ENCODE results near the gene TTLL9. TPM values are rescaled to one million over a fixed set of nuclear protein-coding genes. Genes with fewer than 3 reads are reported as not detected.
"Not testable (repeated sequence)": the region's sequence is repeated elsewhere in the genome, so short reads cannot be mapped to it uniquely, and the experiment has no call there.

The TTLL9 gene
- total and polyA plus RNA-seq, 8 donors, result 0.20 to 6.2 (median 2.3) TPM

DNA sequence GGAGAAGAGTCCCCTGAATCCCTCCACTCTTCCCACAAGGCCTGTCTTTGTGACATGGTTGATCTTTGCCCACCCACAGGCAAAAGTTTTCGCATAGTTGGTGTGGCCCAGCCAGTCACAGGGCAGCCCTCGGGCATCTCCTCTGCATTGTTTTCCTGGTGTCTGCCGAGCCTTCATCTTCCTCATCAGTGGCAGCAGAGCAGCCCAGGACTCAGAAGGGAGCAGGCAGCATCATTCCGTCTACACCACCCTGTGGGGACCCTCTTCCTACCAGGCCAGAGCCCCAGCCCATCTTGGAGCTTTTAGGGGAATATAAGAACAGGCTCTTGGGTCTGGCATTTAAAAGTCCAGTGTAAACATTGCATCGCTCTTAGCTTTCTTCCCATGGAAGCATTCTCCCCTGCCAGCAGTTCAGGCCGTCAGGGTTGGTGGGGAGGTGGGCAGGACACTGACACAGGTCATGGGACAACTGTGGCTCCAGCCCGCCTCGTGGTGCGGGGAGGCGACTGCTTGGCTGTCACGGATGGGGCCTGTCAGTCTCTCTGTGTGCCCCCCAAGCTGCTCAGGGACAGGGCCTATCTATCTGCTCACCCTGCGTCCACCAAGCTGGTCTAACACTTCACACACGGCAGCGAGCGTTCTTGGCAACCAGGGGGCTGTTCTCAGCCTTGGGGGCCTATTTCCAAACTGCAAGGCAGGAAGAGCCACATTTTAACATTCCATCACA, 43.2 kb downstream of the TTLL9 start:
- H3K27ac ChIP-seq, result no peak overlapping the region
- H3K4me1 ChIP-seq, result no peaks in the 10 kb centered on the region
- H3K27me3 ChIP-seq, result no peaks in the 10 kb centered on the region
- H3K36me3 ChIP-seq, result no peaks in the 10 kb centered on the region
- intact Hi-C loops (cut with DNase I), result no loop called here
- no peak overlapping the region for H3K4me3 ChIP-seq
- DNase-seq (no peak), ATAC-seq (no peak)
- H3K9me3 ChIP-seq, result no peaks in the 10 kb centered on the region
- TF ChIP-seq, protein P1, sequence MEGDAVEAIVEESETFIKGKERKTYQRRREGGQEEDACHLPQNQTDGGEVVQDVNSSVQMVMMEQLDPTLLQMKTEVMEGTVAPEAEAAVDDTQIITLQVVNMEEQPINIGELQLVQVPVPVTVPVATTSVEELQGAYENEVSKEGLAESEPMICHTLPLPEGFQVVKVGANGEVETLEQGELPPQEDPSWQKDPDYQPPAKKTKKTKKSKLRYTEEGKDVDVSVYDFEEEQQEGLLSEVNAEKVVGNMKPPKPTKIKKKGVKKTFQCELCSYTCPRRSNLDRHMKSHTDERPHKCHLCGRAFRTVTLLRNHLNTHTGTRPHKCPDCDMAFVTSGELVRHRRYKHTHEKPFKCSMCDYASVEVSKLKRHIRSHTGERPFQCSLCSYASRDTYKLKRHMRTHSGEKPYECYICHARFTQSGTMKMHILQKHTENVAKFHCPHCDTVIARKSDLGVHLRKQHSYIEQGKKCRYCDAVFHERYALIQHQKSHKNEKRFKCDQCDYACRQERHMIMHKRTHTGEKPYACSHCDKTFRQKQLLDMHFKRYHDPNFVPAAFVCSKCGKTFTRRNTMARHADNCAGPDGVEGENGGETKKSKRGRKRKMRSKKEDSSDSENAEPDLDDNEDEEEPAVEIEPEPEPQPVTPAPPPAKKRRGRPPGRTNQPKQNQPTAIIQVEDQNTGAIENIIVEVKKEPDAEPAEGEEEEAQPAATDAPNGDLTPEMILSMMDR (IDR thresholded peaks at IDR 0.05), result no peak

DNA sequence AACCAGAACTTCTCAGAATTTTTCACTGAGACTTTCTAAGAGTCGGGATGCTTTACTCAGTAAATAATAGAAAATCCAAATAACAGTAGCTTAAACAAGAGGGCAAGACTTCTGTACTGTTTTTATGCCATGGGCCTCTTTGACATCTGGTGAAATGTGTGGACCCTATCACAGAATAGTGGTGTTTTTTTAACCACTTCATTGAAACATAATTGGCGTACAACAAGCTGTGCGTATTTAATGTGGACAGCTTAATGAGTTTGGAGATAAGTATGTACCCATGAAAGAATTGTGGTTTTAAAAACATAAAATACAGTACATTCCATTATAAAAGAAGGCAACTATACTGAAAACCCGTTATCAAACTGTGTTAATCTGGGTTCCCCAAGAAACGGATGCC, 43.7 kb downstream of the TTLL9 start:
- H3K27ac ChIP-seq, result no peak overlapping the region
- no peaks in the 10 kb centered on the region for H3K36me3 ChIP-seq
- ATAC-seq (no peak), DNase-seq (no peak)
- H3K4me3 ChIP-seq, result no peak overlapping the region
- H3K4me1 ChIP-seq, result no peaks in the 10 kb centered on the region
- TF ChIP-seq, protein P1 (IDR thresholded peaks at IDR 0.05), result no peak
- H3K27me3 ChIP-seq, result no peaks in the 10 kb centered on the region
- intact Hi-C loops (cut with DNase I), result no loop called here
- H3K9me3 ChIP-seq, result no peaks in the 10 kb centered on the region

DNA sequence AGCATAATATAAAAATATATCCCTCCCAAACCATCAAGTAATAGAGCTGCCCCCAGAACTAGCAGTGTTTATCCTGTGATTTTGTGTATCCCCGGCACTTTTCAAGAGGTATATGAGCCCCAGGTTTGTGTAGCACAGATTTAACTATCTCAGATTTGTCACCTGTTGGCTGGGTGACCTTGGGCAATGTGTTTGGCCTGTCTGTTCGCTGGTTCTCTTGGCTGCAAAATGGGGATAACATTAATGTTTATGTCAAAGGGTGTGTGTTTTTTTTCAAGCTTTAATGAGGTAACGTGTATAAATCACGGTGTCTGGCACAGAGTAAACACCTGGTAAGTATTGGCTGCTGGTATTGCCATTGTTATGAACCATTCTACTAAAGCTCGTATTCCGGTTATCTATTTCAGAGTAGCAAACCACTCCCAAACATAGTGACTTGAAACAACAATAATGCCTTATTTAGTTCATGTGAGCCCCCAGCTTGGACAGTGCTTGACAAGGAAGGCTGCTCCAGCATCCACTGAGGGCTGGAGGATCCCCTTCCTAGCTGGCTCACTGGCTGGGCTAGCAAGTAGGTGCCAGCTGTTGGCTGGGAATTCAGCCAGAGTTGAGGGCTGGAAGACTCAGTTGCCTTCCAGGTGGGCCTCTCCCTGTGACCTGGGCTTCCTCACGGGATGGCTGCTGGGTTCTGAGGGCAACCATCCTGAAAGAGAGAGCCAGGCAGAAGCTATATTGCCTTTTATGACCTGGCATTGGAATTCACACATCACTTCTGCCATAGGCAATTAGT, 45.3 kb downstream of the TTLL9 start:
- Histone ChIP-seq H3K4me3 (no peak overlapping the region), H3K9me3 (no peaks in the 10 kb centered on the region), H3K4me1 (no peaks in the 10 kb centered on the region), H3K27me3 (no peaks in the 10 kb centered on the region), H3K36me3 (no peaks in the 10 kb centered on the region), H3K27ac (no peak overlapping the region)
- DNase-seq, result no peak
- intact Hi-C loops (cut with DNase I), result no loop called here
- TF ChIP-seq, protein P1 (IDR thresholded peaks at IDR 0.05), result no peak
- ATAC-seq, result no peak

DNA sequence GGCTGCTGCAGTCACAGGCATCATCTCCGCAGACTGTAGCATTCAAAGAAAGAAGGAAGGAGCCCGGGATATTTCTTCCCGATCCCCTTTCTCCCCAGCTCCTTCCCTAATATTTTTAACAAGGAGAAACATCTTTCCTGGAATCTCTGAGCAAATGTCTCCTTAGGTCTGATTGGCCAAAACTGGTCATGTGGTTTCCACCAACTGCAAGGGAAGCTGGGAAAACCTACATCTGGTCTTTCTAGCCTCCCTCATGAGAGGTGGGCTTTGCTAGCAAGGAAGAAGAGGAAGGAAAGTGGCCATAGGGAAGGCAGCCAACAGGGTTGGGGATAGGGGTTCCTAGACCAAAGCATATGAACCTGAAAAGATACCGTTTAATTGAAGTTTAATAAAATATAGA, 46.3 kb downstream of the TTLL9 start:
- no peak for DNase-seq
- intact Hi-C loops (cut with DNase I), result no loop called here
- no peak for ATAC-seq
- H3K4me3 ChIP-seq, result no peak overlapping the region
- H3K27ac ChIP-seq, result no peak overlapping the region
- H3K27me3 ChIP-seq, result no peaks in the 10 kb centered on the region
- no peaks in the 10 kb centered on the region for H3K36me3 ChIP-seq
- TF ChIP-seq, protein P1 (IDR thresholded peaks at IDR 0.05), result no peak
- H3K9me3 ChIP-seq, result no peaks in the 10 kb centered on the region
- no peaks in the 10 kb centered on the region for H3K4me1 ChIP-seq

DNA sequence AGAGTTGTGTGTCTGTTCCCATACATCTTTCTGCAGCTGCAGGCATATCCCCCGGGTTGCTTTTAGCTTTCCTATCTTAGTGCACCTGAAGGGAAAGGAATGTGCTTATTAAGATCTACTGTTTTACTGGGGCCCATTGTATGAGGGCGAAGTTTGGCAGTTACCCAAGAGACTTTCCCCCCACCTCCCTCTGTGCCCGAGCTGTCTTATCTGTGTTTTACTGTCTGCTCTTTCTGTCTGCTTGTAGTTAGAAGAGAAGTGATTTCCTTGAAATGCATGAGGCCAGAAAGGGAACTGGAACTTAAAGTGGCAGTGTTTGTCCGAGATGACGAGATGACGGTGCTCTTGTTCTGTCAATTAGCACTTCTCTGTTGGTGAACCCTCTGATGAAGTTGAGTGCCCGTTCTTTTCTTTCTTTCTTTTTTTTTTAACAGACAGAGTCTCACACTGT, 47.6 kb downstream of the TTLL9 start:
- ATAC-seq; H3K4me3 ChIP-seq; H3K27me3 ChIP-seq; H3K36me3 ChIP-seq; DNase-seq; H3K9me3 ChIP-seq; H3K27ac ChIP-seq; intact Hi-C loops (cut with DNase I); H3K4me1 ChIP-seq: not testable (repeated sequence)
